Chondrocyte (in vitro differentiated cells): ENCODE data around the gene VIM. TPM values are rescaled to one million over a fixed set of nuclear protein-coding genes. Genes with fewer than 3 reads are reported as not detected.

ENCODE experiments used
- DNase-seq: peaks from one replicate; pipeline ENCODE4 v3.0.0; 2021; ENCODE audit warnings: mixed read lengths, low spot score
- H3K27ac Mint-ChIP-seq: one replicate; pipeline ENCODE4 v1.8.0; 2021; ENCODE audit warnings: mild to moderate bottlenecking, moderate library complexity, mixed read lengths; ENCODE audit not compliant: unreplicated experiment
- H3K27me3 Mint-ChIP-seq: 2 replicates; pipeline ENCODE4 v1.8.0; 2021; ENCODE audit warnings: low read depth, mixed read lengths
- H3K36me3 Mint-ChIP-seq: 2 replicates; pipeline ENCODE4 v1.8.0; 2021; ENCODE audit warnings: low read depth, mixed read lengths
- H3K4me1 Mint-ChIP-seq: 2 replicates; pipeline ENCODE4 v1.8.0; 2021; ENCODE audit warnings: low read depth, mild to moderate bottlenecking, mixed read lengths
- H3K4me3 Mint-ChIP-seq: one replicate; pipeline ENCODE4 v1.8.0; 2021; ENCODE audit warnings: mild to moderate bottlenecking, moderate library complexity, mixed read lengths; ENCODE audit not compliant: unreplicated experiment
- H3K9me3 Mint-ChIP-seq: 2 replicates; pipeline ENCODE4 v1.8.0; 2021; ENCODE audit warnings: low read depth, mixed read lengths
- total RNA-seq: library from RNA; stranded (reverse); gene quantifications from 3 replicates; pipeline ENCODE4 v1.2.1, GENCODE V29; 2021
- TF ChIP-seq, protein P1 (sequence below): fragments of 200-600 bp; sonication (generic); IDR thresholded peaks from 2 replicates; pipeline ENCODE4 v1.5.0; 2021; ENCODE audit warnings: antibody characterized with exemption, mild to moderate bottlenecking, moderate library complexity

Gene VIM
- total RNA-seq, 1 donor from 2014 or later, result 4,580 TPM

DNA sequence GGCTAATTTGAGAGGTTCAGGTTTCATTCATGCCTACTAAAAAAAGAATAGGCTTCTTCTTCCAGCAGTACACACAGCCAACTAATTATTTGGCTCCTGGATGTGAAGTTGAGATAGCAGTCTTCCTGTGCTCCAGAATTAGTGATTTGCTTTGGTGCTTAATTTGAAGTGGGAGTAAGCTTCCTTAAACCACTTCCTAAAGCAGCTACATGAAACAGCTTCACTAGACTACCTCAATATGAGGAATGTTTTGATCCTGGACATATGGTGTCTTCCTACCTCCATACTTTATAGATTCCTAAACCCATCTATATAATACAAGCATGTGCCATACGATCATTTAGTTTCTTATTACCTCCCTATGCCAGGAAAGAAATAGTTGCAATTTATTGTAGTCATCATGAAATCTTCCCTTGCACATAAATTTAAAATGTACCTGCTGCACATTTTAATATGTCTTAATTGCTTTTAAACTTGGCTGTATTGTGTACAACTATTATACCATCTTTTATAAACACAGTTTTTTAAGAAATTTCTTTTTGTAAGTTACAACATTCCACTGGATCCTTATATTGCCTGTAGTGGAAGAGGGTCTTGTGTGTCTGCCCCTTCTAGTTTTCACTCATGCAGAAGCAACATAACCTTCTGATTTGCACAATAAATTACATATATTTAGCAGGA lies 8.6 kb downstream of the VIM start:
- Mint-ChIP-seq H3K9me3 (peaks cover 3% of the 10 kb centered on the region), H3K27ac (peak overlapping the region; percentile 73), H3K4me3 (peak overlapping the region; percentile 89), H3K36me3 (peaks cover 47% of the 10 kb centered on the region), H3K4me1 (peaks cover 74% of the 10 kb centered on the region), H3K27me3 (no peaks in the 10 kb centered on the region)
- DNase-seq, result no peak
- TF ChIP-seq, protein P1, sequence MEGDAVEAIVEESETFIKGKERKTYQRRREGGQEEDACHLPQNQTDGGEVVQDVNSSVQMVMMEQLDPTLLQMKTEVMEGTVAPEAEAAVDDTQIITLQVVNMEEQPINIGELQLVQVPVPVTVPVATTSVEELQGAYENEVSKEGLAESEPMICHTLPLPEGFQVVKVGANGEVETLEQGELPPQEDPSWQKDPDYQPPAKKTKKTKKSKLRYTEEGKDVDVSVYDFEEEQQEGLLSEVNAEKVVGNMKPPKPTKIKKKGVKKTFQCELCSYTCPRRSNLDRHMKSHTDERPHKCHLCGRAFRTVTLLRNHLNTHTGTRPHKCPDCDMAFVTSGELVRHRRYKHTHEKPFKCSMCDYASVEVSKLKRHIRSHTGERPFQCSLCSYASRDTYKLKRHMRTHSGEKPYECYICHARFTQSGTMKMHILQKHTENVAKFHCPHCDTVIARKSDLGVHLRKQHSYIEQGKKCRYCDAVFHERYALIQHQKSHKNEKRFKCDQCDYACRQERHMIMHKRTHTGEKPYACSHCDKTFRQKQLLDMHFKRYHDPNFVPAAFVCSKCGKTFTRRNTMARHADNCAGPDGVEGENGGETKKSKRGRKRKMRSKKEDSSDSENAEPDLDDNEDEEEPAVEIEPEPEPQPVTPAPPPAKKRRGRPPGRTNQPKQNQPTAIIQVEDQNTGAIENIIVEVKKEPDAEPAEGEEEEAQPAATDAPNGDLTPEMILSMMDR, result no peak

DNA sequence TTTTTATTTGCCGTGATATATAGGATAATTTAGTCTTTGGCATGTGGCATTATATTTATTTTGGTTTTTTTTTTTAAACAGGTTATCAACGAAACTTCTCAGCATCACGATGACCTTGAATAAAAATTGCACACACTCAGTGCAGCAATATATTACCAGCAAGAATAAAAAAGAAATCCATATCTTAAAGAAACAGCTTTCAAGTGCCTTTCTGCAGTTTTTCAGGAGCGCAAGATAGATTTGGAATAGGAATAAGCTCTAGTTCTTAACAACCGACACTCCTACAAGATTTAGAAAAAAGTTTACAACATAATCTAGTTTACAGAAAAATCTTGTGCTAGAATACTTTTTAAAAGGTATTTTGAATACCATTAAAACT lies 9.1 kb downstream of the VIM start:
- Mint-ChIP-seq H3K4me3 (no peak overlapping the region), H3K9me3 (peaks cover 9% of the 10 kb centered on the region), H3K36me3 (peaks cover 41% of the 10 kb centered on the region), H3K27me3 (no peaks in the 10 kb centered on the region), H3K4me1 (peaks cover 69% of the 10 kb centered on the region), H3K27ac (peak overlapping the region; percentile 73)
- DNase-seq, result no peak
- TF ChIP-seq, protein P1, result no peak

DNA sequence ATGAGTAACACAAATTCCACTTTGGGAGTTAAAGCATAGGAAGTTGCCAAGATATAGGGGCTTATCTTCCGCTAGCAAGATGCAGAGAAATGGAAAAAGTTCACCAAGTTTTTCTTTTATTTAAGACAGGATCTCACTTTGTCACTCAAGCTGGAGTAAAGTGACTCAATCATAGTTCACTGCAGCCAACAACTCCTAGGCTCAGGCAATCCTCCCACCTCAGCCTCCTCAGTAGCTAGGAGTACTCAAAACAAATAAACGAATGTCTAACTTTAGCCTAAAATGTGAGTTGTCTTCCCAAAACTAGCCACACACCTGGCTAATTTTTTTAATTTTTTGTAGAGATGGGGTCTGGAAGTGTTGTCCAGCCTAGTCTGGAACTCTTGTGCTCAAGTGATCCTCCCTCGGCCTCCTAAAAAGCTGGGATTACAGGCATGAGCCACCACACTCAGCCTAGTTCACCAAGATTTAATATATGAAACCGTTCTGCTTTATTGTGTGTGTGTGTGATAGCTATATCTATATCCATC lies 9.9 kb downstream of the VIM start:
- TF ChIP-seq, protein P1, result no peak
- peaks cover 36% of the 10 kb centered on the region for H3K36me3 Mint-ChIP-seq
- H3K4me3 Mint-ChIP-seq, result no peak overlapping the region
- no peak for DNase-seq
- H3K4me1 Mint-ChIP-seq, result peaks cover 62% of the 10 kb centered on the region
- no peaks in the 10 kb centered on the region for H3K27me3 Mint-ChIP-seq
- H3K27ac Mint-ChIP-seq, result peak overlapping the region; percentile 92
- peaks cover 9% of the 10 kb centered on the region for H3K9me3 Mint-ChIP-seq

DNA sequence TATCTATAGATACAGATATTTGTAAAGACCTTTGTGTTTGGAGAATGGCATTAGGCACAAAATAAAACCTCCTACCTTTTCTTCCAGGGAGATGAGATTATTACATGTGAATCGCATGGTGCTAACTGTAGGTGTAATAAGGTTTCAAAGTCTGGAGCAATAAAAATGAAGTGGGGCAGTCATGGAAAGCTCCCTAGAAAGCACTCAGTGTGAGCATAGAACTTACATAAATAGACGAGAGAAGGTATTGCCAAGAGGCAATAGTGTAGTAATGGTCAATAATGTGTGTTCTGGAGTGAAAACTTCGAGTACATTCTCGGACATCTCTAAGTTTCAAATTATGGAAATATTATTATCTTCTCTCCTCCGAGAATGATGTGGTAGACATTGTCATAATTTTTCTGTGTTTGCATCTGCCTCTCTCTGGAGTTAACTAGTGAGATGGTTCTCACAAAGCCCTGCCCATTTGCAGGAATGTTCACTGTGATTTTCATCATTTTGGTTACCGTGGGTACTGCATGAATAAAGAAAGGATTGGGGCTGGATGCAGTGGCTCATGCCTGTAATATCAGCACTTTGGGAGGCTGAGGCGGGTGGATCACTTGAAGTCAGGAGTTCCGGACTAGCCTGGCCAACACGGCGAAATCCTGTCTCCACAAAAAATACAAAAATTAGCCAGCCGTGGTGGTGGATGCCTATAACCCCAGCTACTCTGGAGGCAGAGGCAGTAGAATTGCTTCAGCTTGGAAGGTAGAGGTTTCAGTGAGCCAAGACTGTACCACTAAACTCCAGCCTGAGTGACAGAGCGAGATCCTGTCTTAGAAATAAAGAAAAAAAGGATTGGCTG lies 10.6 kb downstream of the VIM start:
- TF ChIP-seq, protein P1, result peak; percentile 23
- peaks cover 56% of the 10 kb centered on the region for H3K4me1 Mint-ChIP-seq
- H3K9me3 Mint-ChIP-seq, result peaks cover 9% of the 10 kb centered on the region
- H3K36me3 Mint-ChIP-seq, result peaks cover 30% of the 10 kb centered on the region
- no peak overlapping the region for H3K4me3 Mint-ChIP-seq
- H3K27ac Mint-ChIP-seq, result peak overlapping the region; percentile 92
- no peak for DNase-seq
- H3K27me3 Mint-ChIP-seq, result no peaks in the 10 kb centered on the region

DNA sequence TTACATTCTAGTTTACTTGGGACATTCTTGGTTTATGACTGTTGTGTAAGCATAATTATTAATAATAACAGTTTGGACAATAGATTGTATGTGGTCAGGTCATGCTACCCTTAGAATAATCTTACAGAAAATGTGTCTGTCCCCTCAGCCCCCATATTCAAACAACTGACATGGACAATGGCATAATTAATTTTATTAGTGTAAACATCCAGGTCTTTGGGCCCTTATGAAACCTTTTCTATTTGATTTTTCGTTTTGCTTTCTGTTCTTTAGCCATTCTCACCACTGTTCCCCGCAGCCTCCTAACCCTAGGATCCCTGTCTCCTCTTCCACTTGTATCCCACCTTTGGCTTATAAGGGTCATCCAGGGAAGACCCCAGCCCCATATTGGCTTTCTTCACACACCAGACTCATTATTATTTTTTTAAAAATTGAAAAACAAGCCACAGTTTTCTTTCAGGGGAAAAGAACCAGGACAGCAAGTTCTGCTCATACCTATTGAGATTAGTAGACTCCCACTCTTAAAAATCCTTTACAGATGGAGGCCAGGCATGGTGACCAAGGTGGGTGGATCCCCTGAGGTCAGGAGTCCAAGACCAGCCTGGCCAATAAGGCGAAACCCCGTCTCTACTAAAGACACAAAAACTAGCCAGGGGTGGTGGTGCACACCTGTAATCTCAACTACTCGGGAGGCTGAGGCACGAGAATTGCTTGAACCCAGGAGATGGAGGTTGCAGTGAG lies 11.5 kb downstream of the VIM start:
- Mint-ChIP-seq H3K27ac (peak overlapping the region; percentile 92), H3K36me3 (peaks cover 22% of the 10 kb centered on the region), H3K9me3 (peaks cover 9% of the 10 kb centered on the region), H3K4me3 (no peak overlapping the region), H3K27me3 (no peaks in the 10 kb centered on the region), H3K4me1 (peaks cover 47% of the 10 kb centered on the region)
- no peak for DNase-seq
- TF ChIP-seq, protein P1, result no peak
